ENCODE data around the gene LTA. TPM values are rescaled to one million over a fixed set of nuclear protein-coding genes. Genes with fewer than 3 reads are reported as not detected.

The LTA gene
- total and polyA plus RNA-seq, 2 experiments from 2014 or later = not detected

DNA sequence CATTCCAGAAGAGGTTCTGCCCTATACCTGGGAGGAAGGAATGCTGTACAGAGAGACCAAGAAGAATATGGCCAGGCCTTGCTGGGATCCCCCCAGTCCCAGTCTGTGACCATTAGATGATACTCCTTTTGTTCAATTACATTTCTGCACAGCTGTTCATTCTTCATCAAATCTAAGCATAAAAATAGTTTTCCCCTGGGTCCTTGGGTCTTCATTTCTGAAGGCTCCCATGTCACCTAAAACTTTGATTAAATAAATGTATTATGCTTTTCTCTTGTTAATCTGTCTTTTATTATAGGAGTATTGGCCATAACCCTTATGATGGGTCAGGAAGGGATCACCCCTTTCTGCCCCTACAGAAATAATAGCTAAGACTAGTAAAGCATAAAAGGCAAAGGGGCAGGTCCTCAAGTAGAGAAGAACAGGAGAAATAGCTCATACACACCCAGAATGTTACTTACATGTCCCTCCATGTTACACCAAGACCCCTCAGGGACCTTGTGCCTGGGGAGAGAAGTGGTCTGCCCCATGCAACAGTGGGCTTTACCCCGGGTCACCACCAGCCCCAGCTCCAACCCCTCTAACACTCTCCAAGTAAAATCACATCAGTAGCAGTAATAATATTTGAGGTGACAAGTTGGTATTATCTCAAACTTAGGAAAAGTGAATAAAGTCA is 2.1 kb upstream of the LTA start (continued):
- TF ChIP-seq STAT1 (IDR thresholded peaks at IDR 0.05; ENCODE audit: unreplicated experiment) = no peak
- TF ChIP-seq ZNF331 (CRISPR knock-in tag; IDR thresholded peaks at IDR 0.05; ENCODE audit: low read depth) = no peak
- TF ChIP-seq ZNF114 (CRISPR knock-in tag; IDR thresholded peaks at IDR 0.05) = no peak
- TF ChIP-seq POLR2AphosphoS5 (IDR thresholded peaks at IDR 0.05; ENCODE audit: low read depth) = no peak
- TF ChIP-seq CREB1 (CRISPR knock-in tag; IDR thresholded peaks at IDR 0.05; ENCODE audit: low read depth) = no peak
- no peak for TF ChIP-seq EZH2 (IDR thresholded peaks at IDR 0.05; ENCODE audit: low read depth, unreplicated experiment)
- TF ChIP-seq NANOG (IDR thresholded peaks at IDR 0.05; ENCODE audit: borderline replicate concordance) = no peak
- TF ChIP-seq, protein P1, sequence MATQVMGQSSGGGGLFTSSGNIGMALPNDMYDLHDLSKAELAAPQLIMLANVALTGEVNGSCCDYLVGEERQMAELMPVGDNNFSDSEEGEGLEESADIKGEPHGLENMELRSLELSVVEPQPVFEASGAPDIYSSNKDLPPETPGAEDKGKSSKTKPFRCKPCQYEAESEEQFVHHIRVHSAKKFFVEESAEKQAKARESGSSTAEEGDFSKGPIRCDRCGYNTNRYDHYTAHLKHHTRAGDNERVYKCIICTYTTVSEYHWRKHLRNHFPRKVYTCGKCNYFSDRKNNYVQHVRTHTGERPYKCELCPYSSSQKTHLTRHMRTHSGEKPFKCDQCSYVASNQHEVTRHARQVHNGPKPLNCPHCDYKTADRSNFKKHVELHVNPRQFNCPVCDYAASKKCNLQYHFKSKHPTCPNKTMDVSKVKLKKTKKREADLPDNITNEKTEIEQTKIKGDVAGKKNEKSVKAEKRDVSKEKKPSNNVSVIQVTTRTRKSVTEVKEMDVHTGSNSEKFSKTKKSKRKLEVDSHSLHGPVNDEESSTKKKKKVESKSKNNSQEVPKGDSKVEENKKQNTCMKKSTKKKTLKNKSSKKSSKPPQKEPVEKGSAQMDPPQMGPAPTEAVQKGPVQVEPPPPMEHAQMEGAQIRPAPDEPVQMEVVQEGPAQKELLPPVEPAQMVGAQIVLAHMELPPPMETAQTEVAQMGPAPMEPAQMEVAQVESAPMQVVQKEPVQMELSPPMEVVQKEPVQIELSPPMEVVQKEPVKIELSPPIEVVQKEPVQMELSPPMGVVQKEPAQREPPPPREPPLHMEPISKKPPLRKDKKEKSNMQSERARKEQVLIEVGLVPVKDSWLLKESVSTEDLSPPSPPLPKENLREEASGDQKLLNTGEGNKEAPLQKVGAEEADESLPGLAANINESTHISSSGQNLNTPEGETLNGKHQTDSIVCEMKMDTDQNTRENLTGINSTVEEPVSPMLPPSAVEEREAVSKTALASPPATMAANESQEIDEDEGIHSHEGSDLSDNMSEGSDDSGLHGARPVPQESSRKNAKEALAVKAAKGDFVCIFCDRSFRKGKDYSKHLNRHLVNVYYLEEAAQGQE (IDR thresholded peaks at IDR 0.05; ENCODE audit: unreplicated experiment) = no peak
- TF ChIP-seq EZH2phosphoT487 (IDR thresholded peaks at IDR 0.05; ENCODE audit: unreplicated experiment) = no peak

DNA sequence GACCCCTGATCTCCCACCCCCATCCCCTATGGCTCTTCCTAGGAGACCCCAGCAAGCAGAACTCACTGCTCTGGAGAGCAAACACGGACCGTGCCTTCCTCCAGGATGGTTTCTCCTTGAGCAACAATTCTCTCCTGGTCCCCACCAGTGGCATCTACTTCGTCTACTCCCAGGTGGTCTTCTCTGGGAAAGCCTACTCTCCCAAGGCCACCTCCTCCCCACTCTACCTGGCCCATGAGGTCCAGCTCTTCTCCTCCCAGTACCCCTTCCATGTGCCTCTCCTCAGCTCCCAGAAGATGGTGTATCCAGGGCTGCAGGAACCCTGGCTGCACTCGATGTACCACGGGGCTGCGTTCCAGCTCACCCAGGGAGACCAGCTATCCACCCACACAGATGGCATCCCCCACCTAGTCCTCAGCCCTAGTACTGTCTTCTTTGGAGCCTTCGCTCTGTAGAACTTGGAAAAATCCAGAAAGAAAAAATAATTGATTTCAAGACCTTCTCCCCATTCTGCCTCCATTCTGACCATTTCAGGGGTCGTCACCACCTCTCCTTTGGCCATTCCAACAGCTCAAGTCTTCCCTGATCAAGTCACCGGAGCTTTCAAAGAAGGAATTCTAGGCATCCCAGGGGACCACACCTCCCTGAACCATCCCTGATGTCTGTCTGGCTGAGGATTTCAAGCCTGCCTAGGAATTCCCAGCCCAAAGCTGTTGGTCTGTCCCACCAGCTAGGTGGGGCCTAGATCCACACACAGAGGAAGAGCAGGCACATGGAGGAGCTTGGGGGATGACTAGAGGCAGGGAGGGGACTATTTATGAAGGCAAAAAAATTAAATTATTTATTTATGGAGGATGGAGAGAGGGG is 1.4 kb downstream of the LTA start:
- Histone ChIP-seq H3K4me3 (no peak overlapping the region), H2AFZ (0 out of 2 replicates have a peak overlapping the region, but pooled peaks have one; percentile 47), H3F3A (replicated peaks; ENCODE audit: low read depth) (no peaks in the 10 kb centered on the region), H3K27ac (ENCODE audit: low read depth) (no peak overlapping the region), H3K9me2 (ENCODE audit: insufficient read depth) (no peaks in the 10 kb centered on the region), H3K79me2 (replicated peaks; ENCODE audit: insufficient read depth) (no peaks in the 10 kb centered on the region), H3K4me1 (ENCODE audit: insufficient read depth) (no peaks in the 10 kb centered on the region), H4K20me1 (replicated peaks; ENCODE audit: insufficient read depth) (no peaks in the 10 kb centered on the region), H3K36me3 (ENCODE audit: insufficient read depth) (no peaks in the 10 kb centered on the region), H3K4me2 (no peak overlapping the region), H3K27me3 (ENCODE audit: insufficient read depth) (no peaks in the 10 kb centered on the region)
- Mint-ChIP-seq H3K27me3 (ENCODE audit: insufficient read depth, low read depth, poor library complexity) (peaks cover 20% of the 10 kb centered on the region), H3K27ac (no peak overlapping the region), H3K9me3 (no peaks in the 10 kb centered on the region; the same call in 2 of the 3 replicates), H3K36me3 (ENCODE audit: low read depth) (no peaks in the 10 kb centered on the region; the same call in 2 of the 3 replicates), H3K4me3 (no peak overlapping the region; the same call in 2 of the 3 replicates), H3K4me1 (peaks cover 11% of the 10 kb centered on the region)
- DNase-seq (ENCODE audit: low spot score) (no peak), ATAC-seq (no peak)
- TF ChIP-seq, protein P2, sequence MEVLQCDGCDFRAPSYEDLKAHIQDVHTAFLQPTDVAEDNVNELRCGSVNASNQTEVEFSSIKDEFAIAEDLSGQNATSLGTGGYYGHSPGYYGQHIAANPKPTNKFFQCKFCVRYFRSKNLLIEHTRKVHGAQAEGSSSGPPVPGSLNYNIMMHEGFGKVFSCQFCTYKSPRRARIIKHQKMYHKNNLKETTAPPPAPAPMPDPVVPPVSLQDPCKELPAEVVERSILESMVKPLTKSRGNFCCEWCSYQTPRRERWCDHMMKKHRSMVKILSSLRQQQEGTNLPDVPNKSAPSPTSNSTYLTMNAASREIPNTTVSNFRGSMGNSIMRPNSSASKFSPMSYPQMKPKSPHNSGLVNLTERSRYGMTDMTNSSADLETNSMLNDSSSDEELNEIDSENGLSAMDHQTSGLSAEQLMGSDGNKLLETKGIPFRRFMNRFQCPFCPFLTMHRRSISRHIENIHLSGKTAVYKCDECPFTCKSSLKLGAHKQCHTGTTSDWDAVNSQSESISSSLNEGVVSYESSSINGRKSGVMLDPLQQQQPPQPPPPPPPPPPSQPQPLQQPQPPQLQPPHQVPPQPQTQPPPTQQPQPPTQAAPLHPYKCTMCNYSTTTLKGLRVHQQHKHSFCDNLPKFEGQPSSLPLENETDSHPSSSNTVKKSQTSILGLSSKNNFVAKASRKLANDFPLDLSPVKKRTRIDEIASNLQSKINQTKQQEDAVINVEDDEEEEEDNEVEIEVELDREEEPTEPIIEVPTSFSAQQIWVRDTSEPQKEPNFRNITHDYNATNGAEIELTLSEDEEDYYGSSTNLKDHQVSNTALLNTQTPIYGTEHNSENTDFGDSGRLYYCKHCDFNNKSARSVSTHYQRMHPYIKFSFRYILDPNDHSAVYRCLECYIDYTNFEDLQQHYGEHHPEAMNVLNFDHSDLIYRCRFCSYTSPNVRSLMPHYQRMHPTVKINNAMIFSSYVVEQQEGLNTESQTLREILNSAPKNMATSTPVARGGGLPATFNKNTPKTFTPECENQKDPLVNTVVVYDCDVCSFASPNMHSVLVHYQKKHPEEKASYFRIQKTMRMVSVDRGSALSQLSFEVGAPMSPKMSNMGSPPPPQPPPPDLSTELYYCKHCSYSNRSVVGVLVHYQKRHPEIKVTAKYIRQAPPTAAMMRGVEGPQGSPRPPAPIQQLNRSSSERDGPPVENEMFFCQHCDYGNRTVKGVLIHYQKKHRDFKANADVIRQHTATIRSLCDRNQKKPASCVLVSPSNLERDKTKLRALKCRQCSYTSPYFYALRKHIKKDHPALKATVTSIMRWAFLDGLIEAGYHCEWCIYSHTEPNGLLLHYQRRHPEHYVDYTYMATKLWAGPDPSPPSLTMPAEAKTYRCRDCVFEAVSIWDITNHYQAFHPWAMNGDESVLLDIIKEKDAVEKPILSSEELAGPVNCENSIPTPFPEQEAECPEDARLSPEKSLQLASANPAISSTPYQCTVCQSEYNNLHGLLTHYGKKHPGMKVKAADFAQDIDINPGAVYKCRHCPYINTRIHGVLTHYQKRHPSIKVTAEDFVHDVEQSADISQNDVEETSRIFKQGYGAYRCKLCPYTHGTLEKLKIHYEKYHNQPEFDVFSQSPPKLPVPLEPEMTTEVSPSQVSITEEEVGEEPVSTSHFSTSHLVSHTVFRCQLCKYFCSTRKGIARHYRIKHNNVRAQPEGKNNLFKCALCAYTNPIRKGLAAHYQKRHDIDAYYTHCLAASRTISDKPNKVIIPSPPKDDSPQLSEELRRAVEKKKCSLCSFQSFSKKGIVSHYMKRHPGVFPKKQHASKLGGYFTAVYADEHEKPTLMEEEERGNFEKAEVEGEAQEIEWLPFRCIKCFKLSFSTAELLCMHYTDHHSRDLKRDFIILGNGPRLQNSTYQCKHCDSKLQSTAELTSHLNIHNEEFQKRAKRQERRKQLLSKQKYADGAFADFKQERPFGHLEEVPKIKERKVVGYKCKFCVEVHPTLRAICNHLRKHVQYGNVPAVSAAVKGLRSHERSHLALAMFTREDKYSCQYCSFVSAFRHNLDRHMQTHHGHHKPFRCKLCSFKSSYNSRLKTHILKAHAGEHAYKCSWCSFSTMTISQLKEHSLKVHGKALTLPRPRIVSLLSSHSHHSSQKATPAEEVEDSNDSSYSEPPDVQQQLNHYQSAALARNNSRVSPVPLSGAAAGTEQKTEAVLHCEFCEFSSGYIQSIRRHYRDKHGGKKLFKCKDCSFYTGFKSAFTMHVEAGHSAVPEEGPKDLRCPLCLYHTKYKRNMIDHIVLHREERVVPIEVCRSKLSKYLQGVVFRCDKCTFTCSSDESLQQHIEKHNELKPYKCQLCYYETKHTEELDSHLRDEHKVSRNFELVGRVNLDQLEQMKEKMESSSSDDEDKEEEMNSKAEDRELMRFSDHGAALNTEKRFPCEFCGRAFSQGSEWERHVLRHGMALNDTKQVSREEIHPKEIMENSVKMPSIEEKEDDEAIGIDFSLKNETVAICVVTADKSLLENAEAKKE (CRISPR knock-in tag; IDR thresholded peaks at IDR 0.05) = no peak
- TF ChIP-seq EZH2phosphoT487 (IDR thresholded peaks at IDR 0.05; ENCODE audit: unreplicated experiment) (no peak), ZNF331 (CRISPR knock-in tag; IDR thresholded peaks at IDR 0.05; ENCODE audit: low read depth) (no peak), JUNB (IDR thresholded peaks at IDR 0.05; ENCODE audit: unreplicated experiment) (no peak), STAT1 (IDR thresholded peaks at IDR 0.05; ENCODE audit: unreplicated experiment) (no peak)

All from GM23338 (cell line).